Nephron progenitor cell (in vitro differentiated cells): ENCODE measurements around the gene PATL2.
A peak's percentile ranks its signal among the peaks of the same experiment; 100 is the strongest.
"Not testable (repeated sequence)": the region's sequence is repeated elsewhere in the genome, so short reads cannot be mapped to it uniquely, and the experiment has no call there.

ENCODE experiments used
- DNase-seq: peaks from one replicate; pipeline ENCODE4 v3.0.0; 2021
- H3K27ac Mint-ChIP-seq: 2 replicates; pipeline ENCODE4 v1.8.0; 2021; ENCODE audit warnings: mild to moderate bottlenecking, moderate library complexity, mixed read lengths
- H3K27me3 Mint-ChIP-seq: 2 replicates; pipeline ENCODE4 v1.8.0; 2021; ENCODE audit warnings: mild to moderate bottlenecking, low read depth, mixed read lengths; ENCODE audit not compliant: poor library complexity
- H3K36me3 Mint-ChIP-seq: 2 replicates; pipeline ENCODE4 v1.8.0; 2021; ENCODE audit warnings: low read depth, mixed read lengths
- H3K4me1 Mint-ChIP-seq: 2 replicates; pipeline ENCODE4 v1.8.0; 2021; ENCODE audit warnings: mixed read lengths
- H3K4me3 Mint-ChIP-seq: 2 replicates; pipeline ENCODE4 v1.8.0; 2021; ENCODE audit warnings: mild to moderate bottlenecking, moderate library complexity, mixed read lengths
- H3K9me3 Mint-ChIP-seq: 2 replicates; pipeline ENCODE4 v1.8.0; 2021; ENCODE audit warnings: mild to moderate bottlenecking, moderate library complexity, mixed read lengths
- CTCF ChIP-seq: fragments of 200-600 bp; sonication (generic); IDR thresholded peaks from 2 replicates; pipeline ENCODE4 v1.5.0; 2021; ENCODE audit warnings: antibody characterized with exemption

The PATL2 gene

DNA sequence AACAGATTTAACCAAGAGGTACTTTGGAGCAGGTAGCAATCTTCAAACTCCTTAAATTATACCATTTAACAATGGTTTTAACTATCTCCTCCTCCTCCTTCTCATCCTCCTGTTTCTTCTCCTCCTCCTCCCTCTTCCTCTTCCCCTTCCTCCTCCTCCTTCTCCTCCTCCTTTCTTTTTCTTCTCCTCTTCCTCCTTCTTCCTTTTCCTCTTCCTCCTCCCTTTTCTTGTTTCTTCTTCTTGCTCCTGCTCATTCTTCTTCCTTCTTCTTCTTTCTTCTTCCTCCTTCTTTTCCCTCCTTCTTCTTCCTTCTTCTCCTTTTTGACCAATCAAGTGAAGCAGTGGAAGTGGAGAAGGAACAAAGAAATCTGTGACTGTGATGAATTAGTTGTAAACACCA, 14.1 kb downstream of the PATL2 start:
- H3K27me3 Mint-ChIP-seq, result peaks cover 15% of the 10 kb centered on the region

GRCh38 chr15:44695294-44695693, 15.8 kb downstream of the PATL2 start:
- Mint-ChIP-seq H3K4me1 (peaks cover 15% of the 10 kb centered on the region), H3K27me3 (peaks cover 15% of the 10 kb centered on the region), H3K36me3 (no peaks in the 10 kb centered on the region), H3K27ac (no peak overlapping the region), H3K4me3 (no peak overlapping the region), H3K9me3 (peaks cover 6% of the 10 kb centered on the region)
- no peak for TF ChIP-seq CTCF
- no peak for DNase-seq

More for the DNA sequence above, 14.1 kb downstream of the PATL2 start:
- no peak for TF ChIP-seq CTCF
- H3K9me3 Mint-ChIP-seq, result peaks cover 19% of the 10 kb centered on the region
- no peak for DNase-seq
- H3K4me3 Mint-ChIP-seq, result no peak overlapping the region
- H3K4me1 Mint-ChIP-seq, result peaks cover 15% of the 10 kb centered on the region
- no peaks in the 10 kb centered on the region for H3K36me3 Mint-ChIP-seq
- H3K27ac Mint-ChIP-seq, result no peak overlapping the region

- DNase-seq, result no peak
- H3K4me1 Mint-ChIP-seq, result peaks cover 15% of the 10 kb centered on the region
- no peak overlapping the region for H3K27ac Mint-ChIP-seq
- H3K9me3 Mint-ChIP-seq, result peaks cover 2% of the 10 kb centered on the region
- no peak for TF ChIP-seq CTCF
- peaks cover 10% of the 10 kb centered on the region for H3K27me3 Mint-ChIP-seq
- H3K36me3 Mint-ChIP-seq, result no peaks in the 10 kb centered on the region
- H3K4me3 Mint-ChIP-seq, result no peak overlapping the region
These were observed 16.7 kb downstream of the PATL2 start for GRCh38 chr15:44694416-44694815.

DNA sequence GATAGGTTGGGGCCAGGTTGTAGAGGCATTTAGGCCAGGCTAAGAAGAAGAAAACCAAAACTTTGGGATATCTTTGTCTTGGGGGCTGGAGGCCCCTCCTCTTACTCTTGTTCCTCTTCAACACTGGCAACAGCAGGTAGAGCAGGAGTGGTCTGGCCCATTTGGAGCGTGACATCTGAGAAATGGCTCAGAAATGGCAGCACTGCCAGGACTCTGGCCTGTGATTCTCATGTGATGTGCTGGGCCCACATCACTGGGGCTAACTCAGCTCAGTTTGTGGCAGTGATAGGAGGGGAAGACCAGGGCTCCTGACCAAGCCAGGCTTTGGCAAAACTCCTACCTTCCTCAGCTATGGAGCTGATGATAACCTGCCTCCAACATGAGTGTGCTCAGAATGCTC, 18.5 kb downstream of the PATL2 start:
- DNase-seq, result no peak
- Mint-ChIP-seq H3K36me3 (peaks cover 2% of the 10 kb centered on the region), H3K27ac (no peak overlapping the region), H3K4me3 (no peak overlapping the region), H3K27me3 (peaks cover 4% of the 10 kb centered on the region), H3K9me3 (peaks cover 19% of the 10 kb centered on the region), H3K4me1 (peaks cover 15% of the 10 kb centered on the region)
- TF ChIP-seq CTCF, result no peak

- not testable (repeated sequence) for DNase-seq, H3K27ac Mint-ChIP-seq, H3K27me3 Mint-ChIP-seq, H3K36me3 Mint-ChIP-seq, H3K4me3 Mint-ChIP-seq, H3K4me1 Mint-ChIP-seq
- peaks cover 34% of the 10 kb centered on the region for H3K9me3 Mint-ChIP-seq
These were observed 20.9 kb downstream of the PATL2 start for GRCh38 chr15:44690245-44690644.

- not testable (repeated sequence) for H3K27ac Mint-ChIP-seq, H3K4me1 Mint-ChIP-seq, H3K27me3 Mint-ChIP-seq, DNase-seq, H3K36me3 Mint-ChIP-seq, H3K4me3 Mint-ChIP-seq
- H3K9me3 Mint-ChIP-seq, result peaks cover 38% of the 10 kb centered on the region
These were observed 21.8 kb downstream of the PATL2 start for GRCh38 chr15:44689318-44689717.

- Mint-ChIP-seq H3K27ac (peak overlapping the region; percentile 40), H3K4me1 (peaks cover 43% of the 10 kb centered on the region), H3K27me3 (peaks cover 11% of the 10 kb centered on the region), H3K4me3 (peak overlapping the region; percentile 60), H3K9me3 (peaks cover 35% of the 10 kb centered on the region)
- not testable (repeated sequence) for H3K36me3 Mint-ChIP-seq
- peak; percentile 57 for DNase-seq
These were observed 28.1 kb downstream of the PATL2 start for GRCh38 chr15:44682809-44683682.
